ENCODE data around the gene PRELID2. TPM values are rescaled to one million over a fixed set of nuclear protein-coding genes. Genes with fewer than 3 reads are reported as not detected.
"Not testable (repeated sequence)": the region's sequence is repeated elsewhere in the genome, so short reads cannot be mapped to it uniquely, and the experiment has no call there.

The PRELID2 gene
- total RNA-seq, 1 donor from 2014 or later, result 19.9 TPM

GRCh38 chr5:145743396-145744061 lies 91.6 kb downstream of the PRELID2 start:
- no peak for TF ChIP-seq CTCF (IDR thresholded peaks at IDR 0.05; ENCODE audit: unreplicated experiment)
- H3K27ac Mint-ChIP-seq, result no peak overlapping the region
- H3K4me3 Mint-ChIP-seq, result no peak overlapping the region
- peaks cover 27% of the 10 kb centered on the region for H3K9me3 Mint-ChIP-seq
- no peaks in the 10 kb centered on the region for H3K27me3 Mint-ChIP-seq (ENCODE audit: low read depth)
- peaks cover 17% of the 10 kb centered on the region for H3K36me3 Mint-ChIP-seq
- no peaks in the 10 kb centered on the region for H3K4me1 Mint-ChIP-seq
- no peak for DNase-seq (ENCODE audit: low spot score in 2 of 2, unreplicated experiment in 2 of 2)

- Mint-ChIP-seq H3K4me3 (no peak overlapping the region), H3K27me3 (ENCODE audit: low read depth) (no peaks in the 10 kb centered on the region), H3K9me3 (peaks cover 23% of the 10 kb centered on the region), H3K27ac (no peak overlapping the region), H3K36me3 (peaks cover 15% of the 10 kb centered on the region), H3K4me1 (no peaks in the 10 kb centered on the region)
- no peak for TF ChIP-seq CTCF (IDR thresholded peaks at IDR 0.05; ENCODE audit: unreplicated experiment)
- DNase-seq (ENCODE audit: low spot score in 2 of 2, unreplicated experiment in 2 of 2), result no peak
Measured at GRCh38 chr5:145739843-145740242, 95.3 kb downstream of the PRELID2 start.

GRCh38 chr5:145738227-145738626 lies 96.9 kb downstream of the PRELID2 start:
- Mint-ChIP-seq H3K27ac (no peak overlapping the region), H3K4me1 (no peaks in the 10 kb centered on the region), H3K4me3 (no peak overlapping the region), H3K9me3 (peaks cover 29% of the 10 kb centered on the region), H3K36me3 (peaks cover 20% of the 10 kb centered on the region), H3K27me3 (ENCODE audit: low read depth) (no peaks in the 10 kb centered on the region)
- TF ChIP-seq CTCF (IDR thresholded peaks at IDR 0.05; ENCODE audit: unreplicated experiment), result no peak
- no peak for DNase-seq (ENCODE audit: low spot score in 2 of 2, unreplicated experiment in 2 of 2)

GRCh38 chr5:145737578-145737977 lies 97.6 kb downstream of the PRELID2 start:
- no peak for TF ChIP-seq CTCF (IDR thresholded peaks at IDR 0.05; ENCODE audit: unreplicated experiment)
- Mint-ChIP-seq H3K27ac (no peak overlapping the region), H3K9me3 (peaks cover 28% of the 10 kb centered on the region), H3K27me3 (ENCODE audit: low read depth) (no peaks in the 10 kb centered on the region), H3K4me3 (no peak overlapping the region), H3K4me1 (no peaks in the 10 kb centered on the region), H3K36me3 (peaks cover 20% of the 10 kb centered on the region)
- DNase-seq (ENCODE audit: low spot score in 2 of 2, unreplicated experiment in 2 of 2), result no peak

GRCh38 chr5:145729956-145730355 lies 105.2 kb downstream of the PRELID2 start:
- not testable (repeated sequence) for H3K4me3 Mint-ChIP-seq; H3K27ac Mint-ChIP-seq; H3K4me1 Mint-ChIP-seq; DNase-seq (ENCODE audit: low spot score in 2 of 2, unreplicated experiment in 2 of 2); H3K27me3 Mint-ChIP-seq (ENCODE audit: low read depth)
- Mint-ChIP-seq H3K9me3 (peaks cover 76% of the 10 kb centered on the region), H3K36me3 (peaks cover 65% of the 10 kb centered on the region)

- Mint-ChIP-seq H3K4me1 (no peaks in the 10 kb centered on the region), H3K9me3 (peaks cover 35% of the 10 kb centered on the region), H3K4me3 (no peak overlapping the region), H3K27ac (no peak overlapping the region), H3K27me3 (ENCODE audit: low read depth) (no peaks in the 10 kb centered on the region), H3K36me3 (peaks cover 27% of the 10 kb centered on the region)
- TF ChIP-seq CTCF (IDR thresholded peaks at IDR 0.05; ENCODE audit: unreplicated experiment), result no peak
- DNase-seq (ENCODE audit: low spot score in 2 of 2, unreplicated experiment in 2 of 2), result no peak
Measured at GRCh38 chr5:145723516-145723915, 111.6 kb downstream of the PRELID2 start.

Measured in mesothelial cell of epicardium (in vitro differentiated cells).